Suppressor macrophage treated with lipopolysaccharide for 4 hours (primary cell): ENCODE measurements around the gene CLEC16A.

Experiments used
- DNase-seq: peaks from one replicate; pipeline ENCODE4 v3.0.0-alpha.2; 2020

Gene CLEC16A

GRCh38 chr16:11104168-11105037, 160.0 kb downstream of the CLEC16A start:
- DNase-seq = no peak

- peak; percentile 91 for DNase-seq
These were observed 160.9 kb downstream of the CLEC16A start for GRCh38 chr16:11105038-11105903.

- no peak for DNase-seq
These were observed 162.4 kb downstream of the CLEC16A start for GRCh38 chr16:11106726-11107125.

GRCh38 chr16:11107780-11108465, 163.6 kb downstream of the CLEC16A start:
- no peak for DNase-seq

- DNase-seq = no peak
These were observed 164.1 kb downstream of the CLEC16A start for GRCh38 chr16:11108466-11108805.

- no peak for DNase-seq
These were observed 165.2 kb downstream of the CLEC16A start for GRCh38 chr16:11109566-11109965.

GRCh38 chr16:11111150-11111549, 166.8 kb downstream of the CLEC16A start:
- no peak for DNase-seq

GRCh38 chr16:11111856-11112634, 167.7 kb downstream of the CLEC16A start:
- DNase-seq = no peak

- DNase-seq = no peak
These were observed 168.5 kb downstream of the CLEC16A start for GRCh38 chr16:11112723-11113348.

GRCh38 chr16:11114366-11115164, 170.2 kb downstream of the CLEC16A start:
- DNase-seq = peak; percentile 34

- no peak for DNase-seq
These were observed 173.3 kb downstream of the CLEC16A start for GRCh38 chr16:11117576-11118211.

GRCh38 chr16:11118479-11118878, 174.1 kb downstream of the CLEC16A start:
- DNase-seq = no peak

- no peak for DNase-seq
These were observed 176.8 kb downstream of the CLEC16A start for GRCh38 chr16:11121083-11121608.

- DNase-seq = no peak
These were observed 177.7 kb downstream of the CLEC16A start for GRCh38 chr16:11121914-11122692.

- no peak for DNase-seq
These were observed 179.3 kb downstream of the CLEC16A start for GRCh38 chr16:11123666-11124065.

GRCh38 chr16:11125936-11126335, 181.6 kb downstream of the CLEC16A start:
- no peak for DNase-seq

- DNase-seq = peak; percentile 23
These were observed 182.2 kb downstream of the CLEC16A start for GRCh38 chr16:11126399-11127054.

GRCh38 chr16:11127610-11128195, 183.3 kb downstream of the CLEC16A start:
- no peak for DNase-seq
